Measurements from ENCODE around the gene ENPP4. TPM values are rescaled to one million over a fixed set of nuclear protein-coding genes. Genes with fewer than 3 reads are reported as not detected.
A peak's percentile ranks its signal among the peaks of the same experiment; 100 is the strongest.
"Not testable (repeated sequence)": the region's sequence is repeated elsewhere in the genome, so short reads cannot be mapped to it uniquely, and the experiment has no call there.

ENPP4 gene
- 7.5 TPM in 2 replicates for total RNA-seq
- polyA plus RNA-seq: 5.8 and 7.2 TPM in 2 replicates

DNA sequence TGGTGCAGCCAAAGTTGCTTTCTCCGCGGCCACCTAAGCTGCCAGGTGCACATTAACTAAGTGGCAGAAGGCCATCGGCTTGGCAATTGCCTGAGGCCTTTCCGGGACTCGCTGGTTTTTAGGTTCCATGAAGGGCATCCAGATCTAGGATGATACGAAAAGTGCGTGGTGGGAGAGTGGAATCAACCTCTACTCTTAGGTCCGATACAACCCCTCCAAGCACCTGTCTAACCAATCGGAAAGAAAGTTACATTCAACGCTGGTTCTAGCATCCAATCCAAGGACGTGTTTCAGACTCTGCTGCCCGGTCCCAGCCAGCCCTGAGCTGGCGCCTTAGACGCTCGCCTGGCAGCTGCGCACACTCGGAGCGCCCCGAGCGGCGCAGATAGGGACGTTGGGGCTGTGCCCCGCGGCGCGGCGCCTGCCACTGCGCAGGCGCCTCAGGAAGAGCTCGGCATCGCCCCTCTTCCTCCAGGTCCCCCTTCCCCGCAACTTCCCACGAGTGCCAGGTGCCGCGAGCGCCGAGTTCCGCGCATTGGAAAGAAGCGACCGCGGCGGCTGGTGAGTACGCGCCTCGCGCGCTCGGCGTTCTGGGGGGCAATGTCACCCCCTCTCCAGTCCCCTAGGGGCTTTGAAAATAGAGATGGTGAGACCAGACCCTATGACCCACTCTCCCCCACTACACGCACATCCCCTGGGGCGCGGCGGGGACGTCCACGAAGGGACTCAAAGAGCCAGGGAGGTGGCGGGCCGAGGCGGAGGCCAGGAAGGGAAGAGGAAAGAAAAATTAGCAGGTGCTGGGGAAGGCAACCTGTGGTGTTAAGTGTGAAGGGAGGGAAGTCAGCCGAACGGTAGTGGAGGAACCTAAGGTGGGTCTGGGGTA, at the start of gene ENPP4:
TSS of gene ENPP4 (plus strand) at position 361 of the 883 bp plus-strand sequence. CDS start 9,595 bp downstream, outside the sequence.
- TF ChIP-seq, protein P1, sequence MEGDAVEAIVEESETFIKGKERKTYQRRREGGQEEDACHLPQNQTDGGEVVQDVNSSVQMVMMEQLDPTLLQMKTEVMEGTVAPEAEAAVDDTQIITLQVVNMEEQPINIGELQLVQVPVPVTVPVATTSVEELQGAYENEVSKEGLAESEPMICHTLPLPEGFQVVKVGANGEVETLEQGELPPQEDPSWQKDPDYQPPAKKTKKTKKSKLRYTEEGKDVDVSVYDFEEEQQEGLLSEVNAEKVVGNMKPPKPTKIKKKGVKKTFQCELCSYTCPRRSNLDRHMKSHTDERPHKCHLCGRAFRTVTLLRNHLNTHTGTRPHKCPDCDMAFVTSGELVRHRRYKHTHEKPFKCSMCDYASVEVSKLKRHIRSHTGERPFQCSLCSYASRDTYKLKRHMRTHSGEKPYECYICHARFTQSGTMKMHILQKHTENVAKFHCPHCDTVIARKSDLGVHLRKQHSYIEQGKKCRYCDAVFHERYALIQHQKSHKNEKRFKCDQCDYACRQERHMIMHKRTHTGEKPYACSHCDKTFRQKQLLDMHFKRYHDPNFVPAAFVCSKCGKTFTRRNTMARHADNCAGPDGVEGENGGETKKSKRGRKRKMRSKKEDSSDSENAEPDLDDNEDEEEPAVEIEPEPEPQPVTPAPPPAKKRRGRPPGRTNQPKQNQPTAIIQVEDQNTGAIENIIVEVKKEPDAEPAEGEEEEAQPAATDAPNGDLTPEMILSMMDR (IDR thresholded peaks at IDR 0.05; ENCODE audit: low read depth, low read length): no peak
- H3K4me1 ChIP-seq (ENCODE audit: low read depth): peaks cover 4% of the 10 kb centered on the region
- H3K27ac ChIP-seq: no peak within 1 kb of the TSS

GRCh38 chr6:46080111-46080510, 49.7 kb upstream of the ENPP4 start:
- DNase-seq (ENCODE audit: low read depth in 1 of 2, low spot score in 1 of 2): no peak
- Histone ChIP-seq H3K27ac (no peak overlapping the region), H3K4me3 (no peak overlapping the region), H3K9me3 (ENCODE audit: low read depth) (no peaks in the 10 kb centered on the region), H3K36me3 (no peaks in the 10 kb centered on the region), H3K27me3 (no peaks in the 10 kb centered on the region), H3K4me1 (ENCODE audit: low read depth) (no peaks in the 10 kb centered on the region)
- TF ChIP-seq, protein P1 (IDR thresholded peaks at IDR 0.05; ENCODE audit: low read depth, low read length): no peak

More for the DNA sequence above, at the start of gene ENPP4:
- H3K4me3 ChIP-seq: peak within 1 kb of the TSS; percentile 45
- DNase-seq (ENCODE audit: low read depth in 1 of 2, low spot score in 1 of 2): peak; percentile 80 to 93
- H3K9me3 ChIP-seq (ENCODE audit: low read depth): no peaks in the 10 kb centered on the region
- peaks cover 34% of the 10 kb centered on the region for H3K27me3 ChIP-seq
- no peaks in the 10 kb centered on the region for H3K36me3 ChIP-seq

DNA sequence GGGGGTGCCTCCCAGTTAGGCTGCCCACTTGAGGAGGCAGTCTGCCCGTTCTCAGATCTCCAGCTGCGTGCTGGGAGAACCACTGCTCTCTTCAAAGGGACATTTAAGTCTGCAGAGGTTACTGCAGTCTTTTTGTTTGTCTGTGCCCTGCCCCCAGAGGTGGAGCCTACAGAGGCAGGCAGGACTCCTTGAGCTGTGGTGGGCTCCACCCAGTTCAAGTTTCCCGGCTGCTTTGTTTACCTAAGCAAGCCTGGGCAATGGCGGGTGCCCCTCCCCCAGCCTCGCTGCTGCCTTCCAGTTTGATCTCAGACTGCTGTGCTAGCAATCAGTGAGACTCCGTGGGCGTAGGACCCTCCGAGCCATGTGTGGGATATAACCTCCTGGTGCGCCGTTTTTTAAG, 44.1 kb upstream of the ENPP4 start:
- H3K4me1 ChIP-seq (ENCODE audit: low read depth); H3K4me3 ChIP-seq; DNase-seq (ENCODE audit: low read depth in 1 of 2, low spot score in 1 of 2); H3K9me3 ChIP-seq (ENCODE audit: low read depth); H3K27ac ChIP-seq; H3K27me3 ChIP-seq; H3K36me3 ChIP-seq: not testable (repeated sequence)

DNA sequence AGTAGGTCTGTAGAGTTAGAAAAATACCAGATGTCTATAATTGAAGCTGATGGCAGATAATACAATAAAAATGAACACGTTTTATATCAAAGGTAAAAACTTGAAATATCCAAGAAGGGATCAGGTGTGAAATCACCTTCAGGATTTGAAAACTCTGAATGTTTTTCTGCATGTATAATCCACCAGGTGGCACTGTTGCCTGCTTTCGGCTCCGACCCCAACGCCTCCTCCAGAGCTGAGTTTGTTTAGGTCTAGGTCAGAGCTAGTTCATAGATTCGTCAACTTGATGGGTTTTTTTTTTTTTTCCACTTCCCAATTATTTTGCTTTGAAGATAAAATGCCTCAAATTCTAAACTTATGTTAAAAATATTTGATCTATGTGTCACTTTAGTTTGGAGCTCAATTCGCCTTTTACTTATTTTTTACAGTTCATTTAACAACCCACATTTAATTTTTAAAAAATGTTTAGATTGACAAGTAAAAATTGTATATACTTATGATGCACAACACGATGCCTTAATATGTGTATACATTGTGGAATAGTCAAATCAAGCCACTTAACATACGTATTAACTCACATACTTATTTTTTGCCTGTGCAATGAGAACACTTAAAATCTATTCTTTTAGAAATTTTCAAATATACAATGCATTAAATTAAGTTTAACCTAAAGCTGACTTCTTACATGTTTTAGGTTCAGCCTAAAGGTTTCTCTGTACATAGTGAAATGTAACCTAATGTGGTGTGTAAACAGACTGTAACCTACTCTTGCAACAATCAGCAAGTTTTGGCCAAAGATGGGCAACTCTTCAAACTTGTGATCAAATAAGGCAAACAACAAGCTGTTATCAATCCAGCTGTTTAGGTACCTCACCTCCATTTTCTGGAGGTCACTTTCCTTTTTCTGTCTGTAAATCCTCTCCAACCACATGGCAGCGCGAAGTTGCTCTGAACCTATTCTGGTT, 39.4 kb upstream of the ENPP4 start:
- no peak overlapping the region for H3K27ac ChIP-seq
- DNase-seq (ENCODE audit: low read depth in 1 of 2, low spot score in 1 of 2): peak; percentile 69 to 74
- H3K4me3 ChIP-seq: no peak overlapping the region
- no peaks in the 10 kb centered on the region for H3K36me3 ChIP-seq
- no peaks in the 10 kb centered on the region for H3K27me3 ChIP-seq
- TF ChIP-seq, protein P1 (IDR thresholded peaks at IDR 0.05; ENCODE audit: low read depth, low read length): peak; percentile 74
- no peaks in the 10 kb centered on the region for H3K4me1 ChIP-seq (ENCODE audit: low read depth)
- H3K9me3 ChIP-seq (ENCODE audit: low read depth): no peaks in the 10 kb centered on the region

DNA sequence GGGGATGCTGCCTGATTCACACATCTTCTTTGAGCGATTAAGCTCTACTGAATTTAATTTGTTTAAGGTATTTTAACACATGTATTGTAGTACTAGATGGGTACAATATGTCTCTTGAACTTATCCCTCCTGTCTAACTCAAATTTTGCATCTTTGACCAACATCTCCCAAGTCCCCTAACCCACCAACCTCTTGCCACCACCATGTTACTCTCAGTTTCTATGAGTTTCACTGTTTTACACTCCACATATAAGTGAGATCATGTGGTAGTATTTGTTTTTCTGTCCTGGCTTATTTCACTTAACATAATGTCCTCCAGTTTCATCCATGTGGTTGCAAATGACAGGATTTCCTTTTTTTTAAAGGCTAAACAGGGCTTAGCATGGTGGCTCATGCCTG, 38.7 kb upstream of the ENPP4 start:
- no peaks in the 10 kb centered on the region for H3K27me3 ChIP-seq
- no peak for DNase-seq (ENCODE audit: low read depth in 1 of 2, low spot score in 1 of 2)
- TF ChIP-seq, protein P1 (IDR thresholded peaks at IDR 0.05; ENCODE audit: low read depth, low read length): no peak
- no peaks in the 10 kb centered on the region for H3K36me3 ChIP-seq
- no peaks in the 10 kb centered on the region for H3K9me3 ChIP-seq (ENCODE audit: low read depth)
- no peak overlapping the region for H3K27ac ChIP-seq
- H3K4me1 ChIP-seq (ENCODE audit: low read depth): no peaks in the 10 kb centered on the region
- no peak overlapping the region for H3K4me3 ChIP-seq

Measured in cardiac muscle cell (in vitro differentiated cells and primary cell).